ENCODE data around the gene KCNV2.

GRCh38 chr9:2730971-2731370 lies 13.7 kb downstream of the KCNV2 start:
- TF ChIP-seq RARB (CRISPR knock-in tag; IDR thresholded peaks at IDR 0.05) (no peak), CREB5 (CRISPR knock-in tag; IDR thresholded peaks at IDR 0.05; ENCODE audit: low read depth) (no peak), ZNF70 (CRISPR knock-in tag; IDR thresholded peaks at IDR 0.05) (no peak), GLIS3 (CRISPR knock-in tag; IDR thresholded peaks at IDR 0.05) (no peak), ZC3H10 (CRISPR knock-in tag; IDR thresholded peaks at IDR 0.05) (no peak), ARNTL (CRISPR knock-in tag; IDR thresholded peaks at IDR 0.05; ENCODE audit: borderline replicate concordance, low read depth) (no peak), PPARA (CRISPR knock-in tag; IDR thresholded peaks at IDR 0.05; ENCODE audit: borderline replicate concordance) (no peak), OSR1 (CRISPR knock-in tag; IDR thresholded peaks at IDR 0.05) (no peak), ZFP30 (CRISPR knock-in tag; IDR thresholded peaks at IDR 0.05) (no peak)
